HG03575 (cell line): Measurements from ENCODE around the gene TOX2.

Source experiments
- ATAC-seq: cut with Tn5 transposase; IDR thresholded peaks from one replicate; pipeline ENCODE4 v1.9.1; 2021; ENCODE audit not compliant: unreplicated experiment, insufficient number of reproducible peaks, low FRiP score; ENCODE audit errors: extremely low read depth

TOX2 gene

DNA sequence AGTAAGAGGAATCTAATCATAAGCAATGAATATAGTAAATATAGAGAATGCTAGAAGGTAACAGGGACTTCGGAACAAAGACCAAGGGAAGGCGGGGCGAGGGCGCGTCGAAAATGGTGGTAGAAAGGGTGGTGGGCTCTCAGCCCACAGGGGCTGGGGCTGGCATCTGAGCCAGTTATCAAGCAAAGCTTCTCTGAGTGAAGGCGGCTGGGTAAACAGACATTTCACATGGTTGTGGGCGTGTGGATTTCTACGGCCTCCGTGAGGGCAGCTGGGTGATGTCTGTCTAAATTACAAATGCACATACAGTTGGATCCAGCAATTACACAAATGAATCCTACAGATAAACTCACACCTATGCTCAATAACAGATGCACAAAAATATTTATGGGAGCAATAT, 56.6 kb downstream of the TOX2 start:
- no peak for ATAC-seq

DNA sequence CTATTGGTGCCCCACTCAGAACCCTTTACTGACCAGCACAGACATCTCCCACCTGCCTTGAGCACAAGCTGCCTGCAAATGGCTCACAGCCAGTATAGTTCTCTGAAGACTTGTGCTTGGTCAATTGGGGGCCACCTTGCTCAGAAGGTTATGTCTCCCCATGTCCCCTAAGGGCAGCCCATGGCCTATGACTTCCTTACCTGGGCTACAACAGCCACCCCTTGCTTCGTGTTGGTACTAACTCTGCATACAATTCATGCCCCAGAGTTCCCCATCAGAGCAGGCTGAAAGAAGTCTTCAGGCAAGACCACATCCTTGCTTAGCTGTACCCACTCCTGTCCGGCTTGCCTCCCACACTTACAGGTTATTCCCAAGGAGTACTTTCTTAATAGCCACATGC, 57.4 kb downstream of the TOX2 start:
- no peak for ATAC-seq

DNA sequence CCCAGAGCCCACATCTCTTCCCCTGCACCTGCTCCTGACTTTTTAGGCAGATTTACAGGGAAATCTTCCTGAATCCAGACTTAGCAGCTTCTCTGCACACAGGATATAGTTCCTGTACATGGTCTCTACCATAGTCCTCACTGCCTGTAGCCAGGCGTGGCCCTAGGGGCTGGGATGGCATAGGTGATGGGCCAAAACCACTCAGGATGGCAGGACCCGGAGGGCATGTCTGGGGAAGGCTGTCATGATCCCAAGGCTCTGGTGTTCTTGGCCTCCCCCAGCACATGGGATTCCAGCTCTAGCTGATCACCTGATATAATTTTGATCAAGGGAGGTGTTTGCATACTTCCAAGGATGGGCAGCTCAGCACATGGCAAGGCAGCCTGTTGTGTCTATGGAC, 58.0 kb downstream of the TOX2 start:
- no peak for ATAC-seq

DNA sequence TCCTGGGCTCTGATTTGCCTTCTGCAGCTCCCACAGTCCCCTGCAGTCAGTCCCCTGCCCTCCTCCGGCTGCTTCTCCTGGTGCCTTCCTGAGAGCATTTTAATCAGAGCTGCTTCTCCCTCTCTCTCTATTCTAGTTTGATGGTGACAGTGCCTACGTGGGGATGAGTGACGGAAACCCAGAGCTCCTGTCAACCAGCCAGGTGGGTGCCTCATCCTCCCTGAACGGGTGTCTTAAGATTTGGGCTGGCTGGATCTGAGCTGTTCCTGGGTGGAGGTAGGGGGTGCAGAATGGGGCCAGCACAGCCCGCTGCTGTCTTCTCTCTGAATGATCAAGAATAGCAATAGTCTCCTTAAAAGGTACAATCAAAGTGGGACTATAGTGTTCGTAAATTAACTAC, 58.6 kb downstream of the TOX2 start:
- ATAC-seq = no peak

DNA sequence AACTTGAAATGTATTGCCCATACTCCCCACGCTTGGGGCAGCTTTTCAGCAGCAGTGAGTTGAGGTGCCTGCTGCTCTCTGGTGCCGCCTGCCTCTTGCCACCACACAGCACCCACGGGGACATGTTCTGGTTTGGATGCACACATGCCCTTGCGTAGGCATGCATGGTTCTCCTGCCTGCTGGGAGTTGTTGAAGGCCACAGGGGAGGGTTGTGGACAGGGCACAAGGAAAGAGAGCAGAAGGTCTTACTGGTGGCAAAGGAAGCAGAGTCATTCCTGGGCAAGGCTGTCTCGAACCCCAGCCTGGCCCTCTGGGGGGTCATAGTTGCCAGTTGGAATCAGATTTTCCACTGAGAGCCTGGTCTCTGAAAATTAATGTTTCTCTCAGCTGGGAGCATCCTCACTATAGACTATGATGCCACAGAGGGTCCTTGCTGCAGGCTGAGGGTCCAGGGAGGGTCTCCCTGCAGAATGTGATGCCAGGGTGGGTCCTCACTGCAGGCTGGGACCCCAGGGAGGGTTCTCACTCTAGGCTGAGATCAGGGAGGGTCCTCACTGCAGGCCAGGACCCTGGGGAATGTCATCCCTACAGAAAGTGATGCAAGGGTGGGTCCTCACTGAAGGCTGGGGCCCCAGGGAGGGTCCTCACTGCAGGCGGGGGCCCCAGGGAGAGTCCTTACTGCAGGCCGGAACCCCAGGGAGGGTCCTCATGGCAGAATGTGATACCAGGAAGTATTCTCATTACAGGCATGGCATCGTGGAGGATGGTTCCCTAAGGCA, 59.2 kb downstream of the TOX2 start:
- no peak for ATAC-seq

DNA sequence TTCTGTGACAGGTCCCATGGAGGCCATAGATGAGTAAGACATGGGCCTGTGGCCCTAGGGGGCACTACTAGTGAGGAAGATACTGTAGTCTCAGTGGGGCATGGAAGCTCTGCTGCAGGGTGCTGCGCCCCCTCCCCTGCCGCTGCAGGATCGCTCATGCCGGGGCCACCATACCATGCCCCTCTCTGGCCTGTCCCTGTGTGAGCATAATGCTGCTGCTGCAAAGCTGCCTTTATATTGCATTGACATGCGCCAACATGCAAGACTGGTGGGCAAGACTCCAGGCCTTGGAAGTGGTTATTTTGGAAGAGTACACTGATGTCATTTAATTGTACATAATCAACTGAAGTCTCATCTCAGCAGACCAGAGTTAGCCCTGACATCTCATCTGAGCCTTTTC, 60.0 kb downstream of the TOX2 start:
- no peak for ATAC-seq

DNA sequence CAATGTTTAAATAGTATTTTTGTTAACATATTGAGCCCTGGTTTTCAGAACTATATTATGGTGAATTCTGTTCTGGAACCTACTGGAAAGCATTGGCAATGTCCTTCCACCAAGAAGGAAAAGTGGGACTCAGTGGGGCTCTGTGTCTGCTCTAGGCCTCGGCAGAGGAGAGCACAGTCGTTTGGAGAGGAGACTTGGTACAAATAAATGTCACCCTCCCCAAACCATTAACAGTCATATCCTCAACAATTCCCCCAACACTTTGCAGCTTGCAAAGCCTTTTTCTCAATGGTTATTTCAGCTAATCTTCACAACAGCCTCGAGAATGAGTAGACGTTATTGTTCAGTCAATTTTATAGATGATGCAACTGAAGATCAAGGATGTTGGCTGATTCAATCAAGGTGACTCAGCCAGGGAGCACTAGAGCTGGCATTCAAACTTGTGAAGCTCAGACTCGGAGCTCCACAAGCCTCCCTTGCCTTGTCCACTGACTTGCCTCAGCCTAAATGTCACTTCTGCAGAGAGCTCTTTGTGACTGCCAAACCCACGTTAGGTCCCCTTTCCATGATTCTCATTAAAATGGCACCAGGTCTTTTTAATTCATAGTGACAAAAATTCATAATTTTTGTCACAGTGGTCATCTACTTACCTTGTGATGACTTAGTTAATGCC, 60.6 kb downstream of the TOX2 start:
- ATAC-seq = no peak

DNA sequence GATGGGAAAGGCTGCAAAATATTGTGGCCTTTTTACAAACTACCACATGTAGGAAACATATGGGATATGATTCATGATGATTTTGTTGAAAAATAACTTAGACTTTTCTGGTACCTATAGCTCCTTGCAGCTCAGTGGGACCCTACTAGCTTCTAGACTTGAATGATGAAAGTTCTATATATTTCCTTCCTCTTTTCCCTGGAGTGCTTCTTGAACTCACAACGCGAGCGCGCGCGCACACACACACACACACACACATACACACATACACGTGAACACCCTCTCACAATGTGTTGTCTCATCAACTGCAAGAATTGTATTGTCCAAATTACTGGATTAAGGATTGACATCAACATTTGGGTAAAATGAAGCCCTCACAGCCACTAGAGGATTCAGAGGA, 61.9 kb downstream of the TOX2 start:
- no peak for ATAC-seq

DNA sequence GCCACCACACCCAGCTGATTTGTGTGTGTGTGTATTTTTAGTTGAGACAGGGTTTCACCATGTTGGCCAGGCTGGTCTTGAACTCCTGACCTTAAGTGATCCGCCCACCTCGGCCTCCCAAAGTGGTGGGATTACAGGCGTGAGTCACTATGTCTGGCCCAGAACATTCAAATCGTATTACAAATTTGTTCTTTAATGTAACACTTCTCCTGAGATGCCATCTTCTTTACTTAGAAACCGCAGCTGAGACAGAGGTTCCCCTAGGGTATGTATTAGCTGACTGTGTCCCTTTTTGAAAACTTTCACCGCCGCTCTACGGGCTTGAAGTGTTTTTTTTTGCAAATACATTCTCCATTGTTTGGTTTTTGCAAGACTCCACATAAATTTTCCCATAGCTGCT, 62.6 kb downstream of the TOX2 start:
- no peak for ATAC-seq

DNA sequence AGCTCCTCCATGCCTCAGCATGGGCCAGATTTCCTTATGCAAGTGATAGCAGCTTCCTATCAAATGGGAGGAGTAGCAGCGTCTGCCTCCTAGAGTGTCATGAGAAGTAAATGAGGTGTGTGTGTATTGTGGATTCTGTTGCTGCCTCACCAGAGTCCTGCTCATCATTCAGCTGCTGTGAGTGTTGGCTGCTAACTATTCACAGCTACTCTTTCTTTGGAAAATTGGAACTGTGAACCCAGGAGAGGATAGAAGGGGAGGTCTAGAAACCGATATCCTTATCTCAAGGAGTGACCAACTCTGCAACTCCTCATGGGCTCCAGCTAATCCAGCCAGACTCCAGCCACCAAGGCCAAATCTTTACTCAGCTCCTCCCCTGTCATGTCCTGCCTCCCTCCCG, 63.3 kb downstream of the TOX2 start:
- ATAC-seq = no peak

DNA sequence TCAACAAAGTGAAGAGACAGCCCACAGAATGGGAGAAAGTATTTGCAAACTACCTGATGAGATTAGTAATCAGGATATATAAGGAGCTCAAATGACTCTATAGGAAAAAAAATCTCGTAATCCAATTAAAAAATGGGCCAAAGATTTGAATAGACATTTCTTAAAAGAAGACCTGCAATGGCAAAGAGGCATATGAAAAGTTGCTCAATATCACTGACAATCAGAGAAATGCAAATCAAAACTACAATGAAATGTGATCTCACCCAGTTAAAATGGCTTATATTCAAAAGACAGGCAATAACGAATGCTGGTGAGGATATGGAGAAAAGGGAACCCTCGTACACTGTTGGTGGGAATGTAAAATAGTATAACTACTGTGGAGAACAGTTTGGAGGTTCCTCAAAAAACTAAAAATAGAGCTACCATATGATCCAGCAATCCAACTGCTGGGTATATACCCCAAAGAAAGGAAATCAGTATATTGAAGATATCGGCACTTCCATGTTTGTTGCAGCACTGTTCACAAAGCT, 65.0 kb downstream of the TOX2 start:
- no peak for ATAC-seq

DNA sequence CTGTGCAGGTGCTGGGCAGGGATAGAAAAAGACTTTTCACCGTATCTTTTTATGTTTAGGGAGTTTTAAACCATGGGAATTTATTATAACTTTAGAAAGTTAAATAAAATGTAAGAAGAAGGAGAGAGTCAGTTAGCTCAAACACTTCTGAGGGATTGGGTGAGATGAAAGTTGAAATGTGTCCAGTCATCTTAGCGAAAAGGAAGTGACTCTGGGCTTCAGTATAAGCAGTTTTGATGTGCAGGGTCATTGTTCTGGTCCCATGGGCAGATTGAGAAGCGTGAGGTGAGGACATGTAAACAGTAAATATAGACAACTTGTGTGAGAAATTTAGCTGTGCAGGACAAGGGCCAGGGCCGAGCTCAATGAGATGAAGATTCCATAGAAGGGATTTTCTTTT, 66.9 kb downstream of the TOX2 start:
- no peak for ATAC-seq

DNA sequence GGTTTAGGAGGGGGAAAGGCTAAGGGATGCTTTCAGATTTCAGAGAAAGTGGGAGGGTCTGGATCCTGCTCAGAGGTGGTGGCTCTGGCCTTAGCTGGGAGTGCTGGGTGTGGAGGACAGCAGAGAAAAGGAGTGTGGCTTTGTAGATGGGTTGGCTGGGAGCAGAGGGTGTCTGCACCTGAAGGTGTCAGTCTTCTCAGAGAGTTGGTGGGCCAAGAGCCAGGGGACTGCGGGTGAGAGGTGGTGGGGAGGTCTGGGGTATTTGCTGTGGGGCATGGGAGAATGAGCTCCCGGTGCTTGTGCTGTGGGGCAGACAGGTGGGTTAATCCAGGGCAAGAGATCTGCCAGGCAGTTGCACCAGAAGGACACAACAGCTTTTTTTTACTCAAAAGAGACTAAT, 67.4 kb downstream of the TOX2 start:
- ATAC-seq = no peak

DNA sequence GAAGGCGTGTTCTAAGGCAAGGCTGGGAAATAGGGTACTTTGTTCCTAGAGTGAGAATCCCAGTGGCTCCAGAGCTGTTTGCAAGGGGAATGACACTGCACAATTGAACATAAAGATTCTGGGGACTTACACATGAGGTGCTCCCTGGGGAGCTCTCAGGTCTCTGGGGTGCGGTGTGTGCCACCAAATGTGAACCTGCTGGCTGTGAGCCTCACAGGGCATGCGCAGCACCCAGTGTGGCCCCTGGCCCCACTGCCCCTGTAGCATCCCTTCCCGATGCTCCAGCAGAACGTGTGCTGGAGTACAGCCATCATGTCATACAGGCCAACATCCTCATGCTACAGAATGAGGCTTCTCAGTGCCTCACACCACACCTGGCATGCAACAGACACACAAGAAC, 68.2 kb downstream of the TOX2 start:
- no peak for ATAC-seq

DNA sequence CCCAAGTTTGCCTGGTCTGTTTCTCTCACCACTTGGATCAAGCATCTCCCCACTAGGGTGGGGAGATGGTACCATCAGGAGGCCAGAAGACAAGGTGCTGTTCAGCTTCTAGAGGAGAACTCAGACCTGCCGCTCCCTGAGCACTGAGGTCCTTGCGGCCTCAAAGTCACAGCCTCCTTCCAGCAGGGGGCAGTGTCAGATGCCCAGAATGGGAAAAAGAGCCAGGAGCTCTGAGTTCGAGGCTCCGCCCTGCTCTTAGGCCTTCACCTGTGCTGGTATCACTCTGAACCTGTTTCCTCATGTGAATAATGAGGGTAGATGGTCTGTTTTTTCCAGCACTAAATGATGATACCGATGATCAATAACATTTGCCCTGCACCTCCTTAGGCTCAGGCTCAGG, 68.7 kb downstream of the TOX2 start:
- no peak for ATAC-seq

DNA sequence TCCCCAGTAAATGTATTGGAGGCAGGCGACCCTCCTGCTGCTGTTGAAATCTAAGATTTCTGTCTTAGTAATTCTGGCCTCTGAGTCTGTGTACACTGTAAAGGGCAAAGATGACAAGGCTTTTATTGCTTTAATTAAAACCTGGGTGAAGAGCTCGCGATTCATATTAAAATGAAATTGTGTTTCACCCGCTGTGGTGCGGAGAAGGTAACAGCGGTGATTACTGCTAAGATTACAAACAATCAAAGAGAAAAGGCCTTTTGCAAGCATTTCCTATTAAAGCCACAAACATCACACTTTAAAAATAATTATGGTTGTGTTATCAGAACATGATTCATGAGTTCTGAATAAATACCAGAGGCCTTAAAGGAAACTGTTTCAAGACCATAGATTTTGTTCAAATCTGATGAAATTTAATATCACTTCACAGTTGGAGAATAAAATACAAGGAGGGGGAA, 69.3 kb downstream of the TOX2 start:
- ATAC-seq = no peak

DNA sequence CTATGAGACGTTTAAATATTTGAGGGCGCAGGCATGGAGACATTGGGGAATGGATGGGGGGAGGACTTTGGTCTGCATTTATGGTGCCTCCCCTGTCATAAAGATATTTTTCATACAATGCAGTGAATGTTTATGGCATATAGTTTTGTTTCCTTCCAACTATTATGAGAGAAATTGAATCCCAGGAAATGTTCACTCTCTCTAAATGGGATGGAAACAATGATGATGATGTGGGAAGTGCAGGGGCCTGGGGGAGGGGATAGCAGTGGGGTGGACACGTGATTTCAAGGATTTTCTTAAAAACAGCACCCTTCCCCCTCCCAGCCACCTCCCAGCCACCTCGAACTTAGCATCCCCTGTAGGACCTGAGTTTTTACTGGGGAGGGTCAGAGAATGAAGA, 69.9 kb downstream of the TOX2 start:
- no peak for ATAC-seq

DNA sequence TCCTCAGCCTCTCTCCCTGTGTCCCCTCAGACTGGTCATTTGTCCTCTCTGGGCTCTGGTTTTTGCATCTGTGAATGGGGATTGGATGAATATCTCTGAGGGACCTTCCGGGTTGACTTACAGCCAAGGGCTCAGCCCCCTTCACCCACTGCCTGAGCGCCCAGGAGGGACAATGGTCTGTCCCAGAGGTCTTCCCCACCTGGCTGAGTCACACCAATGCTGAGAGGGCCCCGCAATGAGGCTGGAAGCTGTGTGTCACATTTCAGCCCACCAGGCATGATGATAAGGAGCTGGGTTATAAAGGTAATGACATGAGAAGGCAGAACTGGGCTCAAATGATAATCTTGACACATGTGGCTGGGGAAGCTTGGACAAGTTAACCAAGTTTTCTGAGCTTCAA, 70.5 kb downstream of the TOX2 start:
- ATAC-seq = no peak

DNA sequence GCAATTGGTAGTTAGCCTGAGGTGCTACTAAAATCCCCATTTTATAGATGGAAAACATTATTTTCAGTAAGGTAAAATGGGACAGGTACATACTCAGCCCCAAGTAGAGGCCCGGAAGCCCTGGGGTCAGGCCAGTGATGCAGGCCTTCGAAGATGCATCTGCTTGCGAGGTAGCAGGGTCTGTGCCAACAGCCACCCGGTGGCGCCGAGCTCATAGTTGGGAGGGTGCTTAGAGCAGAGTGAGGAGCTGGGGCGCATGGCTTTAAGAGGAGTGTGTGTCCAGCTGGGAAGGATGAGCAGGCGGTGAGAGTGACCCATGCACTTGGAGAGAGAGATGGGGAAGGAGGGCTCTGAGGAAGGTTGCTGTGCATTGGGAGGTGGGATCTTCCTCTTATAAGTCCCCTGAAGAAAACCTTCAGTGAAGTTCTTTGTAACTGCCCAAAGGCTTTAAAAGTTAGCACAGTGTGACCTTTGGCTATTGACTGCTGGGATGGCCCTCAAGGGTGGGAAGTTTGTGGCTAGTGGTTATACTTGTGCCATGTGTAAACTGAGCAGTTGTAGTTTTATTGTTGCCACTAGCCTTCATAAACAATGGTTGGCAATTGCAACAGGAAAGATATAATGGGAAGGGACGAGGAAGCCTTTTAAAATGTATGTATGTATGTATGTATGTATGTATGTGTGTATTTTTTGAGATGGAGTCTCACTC, 71.1 kb downstream of the TOX2 start:
- no peak for ATAC-seq

DNA sequence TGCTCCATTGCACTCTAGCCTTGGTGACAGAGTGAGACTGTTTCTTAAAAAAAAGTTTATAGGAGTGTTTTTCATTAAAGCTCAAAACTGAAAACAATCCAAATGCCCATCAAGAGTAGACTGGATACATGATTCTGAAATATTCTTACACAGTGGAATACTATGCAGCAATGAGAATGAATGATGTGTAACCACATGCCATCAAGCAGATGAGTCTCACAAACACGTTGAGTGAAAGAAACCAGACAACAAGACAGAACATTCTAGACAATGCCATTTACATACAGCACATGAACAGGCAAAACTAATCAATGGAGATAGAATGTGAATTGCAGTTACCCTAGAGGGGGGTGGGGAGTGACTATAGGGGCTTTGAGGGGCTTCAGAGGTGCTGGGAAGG, 72.4 kb downstream of the TOX2 start:
- ATAC-seq = no peak
